Measurements from ENCODE around the gene UBIAD1. TPM values are rescaled to one million over a fixed set of nuclear protein-coding genes. Genes with fewer than 3 reads are reported as not detected.

Gene UBIAD1
- total RNA-seq, 1 donor from 2014 or later: 15.4 TPM

Other genes with a start within 250 kb of the UBIAD1 start
- 0.73 and 0.77 TPM in 2 replicates for gene MASP2, start 226.0 kb upstream of the UBIAD1 start, total RNA-seq
- 220 and 225 TPM in 2 replicates for gene SRM, start 213.2 kb upstream of the UBIAD1 start, total RNA-seq
- 53.4 and 56.8 TPM in 2 replicates for gene EXOSC10, start 173.3 kb upstream of the UBIAD1 start, total RNA-seq
- 0.70 and 0.86 TPM in 2 replicates for gene ANGPTL7, start 83.8 kb upstream of the UBIAD1 start, total RNA-seq
- 43.6 and 45.5 TPM in 2 replicates for gene MTOR, start 10.6 kb upstream of the UBIAD1 start, total RNA-seq
- 0.32 and 0.34 TPM in 2 replicates for gene DISP3, start 206.0 kb downstream of the UBIAD1 start, total RNA-seq